Bronchial epithelial cell (primary cell): ENCODE data around the gene CAB39. TPM values are rescaled to one million over a fixed set of nuclear protein-coding genes. Genes with fewer than 3 reads are reported as not detected.
"Not testable (repeated sequence)": the region's sequence is repeated elsewhere in the genome, so short reads cannot be mapped to it uniquely, and the experiment has no call there.

Experiments
- DNase-seq: peaks from one replicate; pipeline ENCODE4 v3.0.0-alpha.2; 2010; ENCODE audit warnings: low read depth
- FAIRE-seq: peaks from 2 replicates; lab custom pipeline; 2011; peaks lifted over from hg19 to GRCh38; lab: Jason Lieb, UNC
- H3K27me3 ChIP-seq: 2 replicates; pipeline ENCODE4 v1.5.1; 2011; ENCODE audit warnings: low read length; ENCODE audit not compliant: control insufficient read depth, insufficient read depth
- H3K36me3 ChIP-seq: 2 replicates; pipeline ENCODE4 v1.5.1; 2011; ENCODE audit warnings: low read length; ENCODE audit not compliant: control insufficient read depth, insufficient read depth
- H3K4me3 ChIP-seq: 2 replicates; pipeline ENCODE4 v1.5.1; 2011; ENCODE audit warnings: mild to moderate bottlenecking, low read depth, low read length, control low read depth
- total RNA-seq: library from RNA; depleted of rRNA; stranded (reverse); fragments of >200 nt; gene quantifications from 2 replicates; pipeline ENCODE4 v1.2.1, GENCODE V29; 2014
- TF ChIP-seq, protein P1 (sequence below): IDR thresholded peaks from 2 replicates; pipeline ENCODE4 v1.5.1; 2011; ENCODE audit warnings: mild to moderate bottlenecking, moderate library complexity, low read length, control low read depth, inconsistent platforms; ENCODE audit not compliant: insufficient read depth, severe bottlenecking

CAB39 gene
- total RNA-seq, 1 donor from 2014 or later = 87.4 TPM

GRCh38 chr2:230716588-230716987 lies 3.9 kb downstream of the CAB39 start:
- Histone ChIP-seq H3K36me3 (peaks cover 6% of the 10 kb centered on the region), H3K4me3 (no peak overlapping the region), H3K27me3 (no peaks in the 10 kb centered on the region)
- TF ChIP-seq, protein P1, sequence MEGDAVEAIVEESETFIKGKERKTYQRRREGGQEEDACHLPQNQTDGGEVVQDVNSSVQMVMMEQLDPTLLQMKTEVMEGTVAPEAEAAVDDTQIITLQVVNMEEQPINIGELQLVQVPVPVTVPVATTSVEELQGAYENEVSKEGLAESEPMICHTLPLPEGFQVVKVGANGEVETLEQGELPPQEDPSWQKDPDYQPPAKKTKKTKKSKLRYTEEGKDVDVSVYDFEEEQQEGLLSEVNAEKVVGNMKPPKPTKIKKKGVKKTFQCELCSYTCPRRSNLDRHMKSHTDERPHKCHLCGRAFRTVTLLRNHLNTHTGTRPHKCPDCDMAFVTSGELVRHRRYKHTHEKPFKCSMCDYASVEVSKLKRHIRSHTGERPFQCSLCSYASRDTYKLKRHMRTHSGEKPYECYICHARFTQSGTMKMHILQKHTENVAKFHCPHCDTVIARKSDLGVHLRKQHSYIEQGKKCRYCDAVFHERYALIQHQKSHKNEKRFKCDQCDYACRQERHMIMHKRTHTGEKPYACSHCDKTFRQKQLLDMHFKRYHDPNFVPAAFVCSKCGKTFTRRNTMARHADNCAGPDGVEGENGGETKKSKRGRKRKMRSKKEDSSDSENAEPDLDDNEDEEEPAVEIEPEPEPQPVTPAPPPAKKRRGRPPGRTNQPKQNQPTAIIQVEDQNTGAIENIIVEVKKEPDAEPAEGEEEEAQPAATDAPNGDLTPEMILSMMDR = no peak
- FAIRE-seq = no peak
- DNase-seq = no peak

GRCh38 chr2:230717600-230717999 lies 5.0 kb downstream of the CAB39 start:
- Histone ChIP-seq H3K4me3 (no peak overlapping the region), H3K27me3 (no peaks in the 10 kb centered on the region), H3K36me3 (peaks cover 6% of the 10 kb centered on the region)
- TF ChIP-seq, protein P1 = no peak
- FAIRE-seq = no peak
- no peak for DNase-seq

- no peak for FAIRE-seq
- TF ChIP-seq, protein P1 = no peak
- H3K27me3 ChIP-seq = no peaks in the 10 kb centered on the region
These were observed 6.7 kb downstream of the CAB39 start for GRCh38 chr2:230719340-230719739.

GRCh38 chr2:230721712-230722111 lies 9.1 kb downstream of the CAB39 start:
- Histone ChIP-seq H3K36me3 (peaks cover 8% of the 10 kb centered on the region), H3K4me3 (no peak overlapping the region), H3K27me3 (no peaks in the 10 kb centered on the region)
- TF ChIP-seq, protein P1 = no peak
- DNase-seq = peak; percentile 46
- no peak for FAIRE-seq

More at GRCh38 chr2:230719340-230719739, 6.7 kb downstream of the CAB39 start:
- H3K36me3 ChIP-seq = peaks cover 11% of the 10 kb centered on the region
- H3K4me3 ChIP-seq = no peak overlapping the region
- DNase-seq = no peak

- FAIRE-seq (no peak), DNase-seq (no peak)
- no peak overlapping the region for H3K4me3 ChIP-seq
- TF ChIP-seq, protein P1 = no peak
- no peaks in the 10 kb centered on the region for H3K27me3 ChIP-seq
- H3K36me3 ChIP-seq = peaks cover 8% of the 10 kb centered on the region
These were observed 9.7 kb downstream of the CAB39 start for GRCh38 chr2:230722207-230722885.

- FAIRE-seq (no peak), DNase-seq (no peak)
- TF ChIP-seq, protein P1 = no peak
- no peaks in the 10 kb centered on the region for H3K27me3 ChIP-seq
- H3K4me3 ChIP-seq = no peak overlapping the region
- H3K36me3 ChIP-seq = peaks cover 8% of the 10 kb centered on the region
These were observed 10.7 kb downstream of the CAB39 start for GRCh38 chr2:230723363-230723762.

DNA sequence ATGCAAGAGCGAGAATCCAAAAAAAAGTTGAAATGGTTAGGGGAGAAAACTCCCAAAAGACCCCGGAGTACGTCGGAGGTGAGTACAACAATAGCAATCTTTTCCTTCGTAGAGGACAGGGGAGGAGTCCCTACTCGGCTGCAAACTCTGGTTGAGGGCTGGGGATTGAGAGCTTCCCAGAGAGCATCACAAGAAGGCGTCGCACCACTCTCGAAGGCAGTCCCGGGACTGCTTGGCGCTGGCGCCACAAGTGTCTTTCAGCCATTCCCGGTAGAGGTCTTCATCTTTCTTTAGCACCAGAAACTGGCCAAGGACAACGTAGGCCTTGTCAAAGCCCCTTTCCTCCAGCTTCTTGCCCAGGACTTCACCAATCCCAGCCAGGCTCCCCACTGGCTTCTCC lies 12.3 kb downstream of the CAB39 start:
- not testable (repeated sequence) for H3K36me3 ChIP-seq, DNase-seq, H3K27me3 ChIP-seq, H3K4me3 ChIP-seq, FAIRE-seq
